CD8-positive, alpha-beta memory T cell (primary cell): ENCODE measurements around the gene SRGAP1. TPM values are rescaled to one million over a fixed set of nuclear protein-coding genes. Genes with fewer than 3 reads are reported as not detected.

ENCODE experiments used
- CTCF ChIA-PET: fragments of 350-600 bp; sonication (Branson Sonifier 250); formaldehyde crosslinking; loops from one replicate; lab custom pipeline; 2021; ENCODE audit warnings: antibody characterized with exemption; lab: Charles Lee
- POLR2A ChIA-PET: fragments of 350-600 bp; sonication (Branson Sonifier 250); formaldehyde crosslinking; loops from one replicate; lab custom pipeline; 2021; ENCODE audit warnings: antibody characterized with exemption; lab: Charles Lee
- DNase-seq, 5 donors: peaks; one replicate each; pipeline versions ENCODE4 v3.0.0 to v3.0.0-alpha.2; 2020 to 2022; ENCODE audit warnings: mixed read lengths in 1 of 5
- H3K27ac ChIP-seq: one replicate; pipeline ENCODE4 v1.7.0; 2013; ENCODE audit warnings: low read depth, mild to moderate bottlenecking, low read length, moderate library complexity
- H3K27me3 ChIP-seq: 2 replicates; pipeline ENCODE4 v1.7.0; 2013; ENCODE audit warnings: low read length, mild to moderate bottlenecking; ENCODE audit not compliant: insufficient read depth, poor library complexity, severe bottlenecking
- H3K36me3 ChIP-seq: 2 replicates; pipeline ENCODE4 v1.7.0; 2013; ENCODE audit warnings: mild to moderate bottlenecking, low read length, moderate library complexity; ENCODE audit not compliant: insufficient read depth
- H3K4me1 ChIP-seq: 2 replicates; pipeline ENCODE4 v1.7.0; 2013; ENCODE audit warnings: mild to moderate bottlenecking, low read length, moderate library complexity; ENCODE audit not compliant: insufficient read depth
- H3K4me3 ChIP-seq: 2 replicates; pipeline ENCODE4 v1.7.0; 2013; ENCODE audit warnings: mild to moderate bottlenecking, low read length
- H3K9me3 ChIP-seq: 2 replicates; pipeline ENCODE4 v1.7.0; 2013; ENCODE audit warnings: mild to moderate bottlenecking, low read length
- H3K27ac Mint-ChIP-seq, 8 donors: one replicate each; pipeline ENCODE4 v1.8.0; 2020 to 2021; ENCODE audit warnings: mixed read lengths in 8 of 8, mild to moderate bottlenecking in 6 of 8, inconsistent platforms in 3 of 8, moderate library complexity in 3 of 8
- H3K27me3 Mint-ChIP-seq, 2 donors: one replicate each; pipeline ENCODE4 v1.8.0; 2020 to 2021; ENCODE audit warnings: mixed read lengths in 2 of 2, mild to moderate bottlenecking in 1 of 2, moderate library complexity in 1 of 2
- H3K36me3 Mint-ChIP-seq, 3 donors: one replicate each; pipeline ENCODE4 v1.8.0; 2020 to 2021; ENCODE audit warnings: mixed read lengths in 3 of 3, inconsistent platforms in 1 of 3, mild to moderate bottlenecking in 1 of 3
- H3K4me1 Mint-ChIP-seq, 3 donors: one replicate each; pipeline ENCODE4 v1.8.0; 2020 to 2021; ENCODE audit warnings: mixed read lengths in 3 of 3, inconsistent platforms in 1 of 3, mild to moderate bottlenecking in 1 of 3
- H3K4me3 Mint-ChIP-seq, 7 donors: one replicate each; pipeline ENCODE4 v1.8.0; 2020 to 2021; ENCODE audit warnings: mixed read lengths in 7 of 7, mild to moderate bottlenecking in 6 of 7, moderate library complexity in 4 of 7, inconsistent platforms in 2 of 7
- H3K9me3 Mint-ChIP-seq, 5 donors: one replicate each; pipeline ENCODE4 v1.8.0; 2020 to 2022; ENCODE audit warnings: mixed read lengths in 5 of 5, mild to moderate bottlenecking in 3 of 5, moderate library complexity in 2 of 5, inconsistent platforms in 1 of 5
- polyA plus RNA-seq: library from polyadenylated mRNA; unstranded; fragments of 300-500 nt; fragmentation: Illumina TruSeq; gene quantifications from one replicate; pipeline ENCODE4 v1.2.3, GENCODE V29; 2021
- total RNA-seq, 2 experiments: library from RNA; stranded (reverse); gene quantifications; one replicate each; pipeline ENCODE4 v1.2.3, GENCODE V29; 2021

The SRGAP1 gene
- total and polyA plus RNA-seq, 3 experiments from 2014 or later = 0.09 to 0.64 (median 0.61) TPM

GRCh38 chr12:63905544-63905943, 61.0 kb downstream of the SRGAP1 start:
- H3K27ac ChIP-seq = no peak overlapping the region
- H3K4me1 ChIP-seq = no peaks in the 10 kb centered on the region
- no peaks in the 10 kb centered on the region for H3K9me3 ChIP-seq
- H3K36me3 ChIP-seq = no peaks in the 10 kb centered on the region
- no peak overlapping the region for H3K27ac Mint-ChIP-seq
- no peak overlapping the region for H3K4me3 Mint-ChIP-seq
- ChIA-PET CTCF (no interaction called here), POLR2A (no interaction called here)
- peaks cover 3 to 14% of the 10 kb centered on the region in 2 donors for H3K27me3 Mint-ChIP-seq
- H3K36me3 Mint-ChIP-seq = no peaks in the 10 kb centered on the region
- DNase-seq = no peak
- no peak overlapping the region for H3K4me3 ChIP-seq
- H3K4me1 Mint-ChIP-seq = no peaks in the 10 kb centered on the region
- no peaks in the 10 kb centered on the region for H3K27me3 ChIP-seq
- peaks cover 0 to 11% (median 3%) of the 10 kb centered on the region in 5 donors for H3K9me3 Mint-ChIP-seq

- Histone ChIP-seq H3K27ac (no peak overlapping the region), H3K9me3 (no peaks in the 10 kb centered on the region), H3K4me3 (no peak overlapping the region), H3K27me3 (no peaks in the 10 kb centered on the region), H3K4me1 (no peaks in the 10 kb centered on the region), H3K36me3 (no peaks in the 10 kb centered on the region)
- peaks cover 0 to 11% (median 5%) of the 10 kb centered on the region in 5 donors for H3K9me3 Mint-ChIP-seq
- H3K4me3 Mint-ChIP-seq = no peak overlapping the region
- no peaks in the 10 kb centered on the region for H3K4me1 Mint-ChIP-seq
- H3K36me3 Mint-ChIP-seq = no peaks in the 10 kb centered on the region
- H3K27me3 Mint-ChIP-seq = peaks cover 0 to 15% of the 10 kb centered on the region in 2 donors
- no peak for DNase-seq
- ChIA-PET CTCF (no interaction called here), POLR2A (no interaction called here)
- H3K27ac Mint-ChIP-seq = no peak overlapping the region
Measured at GRCh38 chr12:63906876-63907275, 62.4 kb downstream of the SRGAP1 start.

- Histone ChIP-seq H3K4me3 (no peak overlapping the region), H3K27me3 (no peaks in the 10 kb centered on the region), H3K27ac (no peak overlapping the region), H3K9me3 (no peaks in the 10 kb centered on the region), H3K36me3 (no peaks in the 10 kb centered on the region), H3K4me1 (no peaks in the 10 kb centered on the region)
- H3K36me3 Mint-ChIP-seq = no peaks in the 10 kb centered on the region
- DNase-seq = no peak
- H3K27me3 Mint-ChIP-seq = peaks cover 0 to 15% of the 10 kb centered on the region in 2 donors
- CTCF ChIA-PET = no interaction called here
- no peak overlapping the region for H3K4me3 Mint-ChIP-seq
- no peak overlapping the region for H3K27ac Mint-ChIP-seq
- H3K4me1 Mint-ChIP-seq = no peaks in the 10 kb centered on the region
- peaks cover 0 to 11% (median 5%) of the 10 kb centered on the region in 5 donors for H3K9me3 Mint-ChIP-seq
- POLR2A ChIA-PET = no interaction called here
Measured at GRCh38 chr12:63907561-63907960, 63.1 kb downstream of the SRGAP1 start.

- ChIA-PET POLR2A (no interaction called here), CTCF (no interaction called here)
- Mint-ChIP-seq H3K36me3 (no peaks in the 10 kb centered on the region), H3K4me3 (no peak overlapping the region), H3K9me3 (peaks cover 0 to 11% (median 3%) of the 10 kb centered on the region in 5 donors), H3K27me3 (peaks cover 0 to 10% of the 10 kb centered on the region in 2 donors), H3K27ac (no peak overlapping the region), H3K4me1 (no peaks in the 10 kb centered on the region)
- no peaks in the 10 kb centered on the region for H3K9me3 ChIP-seq
- no peak overlapping the region for H3K27ac ChIP-seq
- DNase-seq = no peak
- H3K27me3 ChIP-seq = no peaks in the 10 kb centered on the region
- no peaks in the 10 kb centered on the region for H3K4me1 ChIP-seq
- H3K4me3 ChIP-seq = no peak overlapping the region
- no peaks in the 10 kb centered on the region for H3K36me3 ChIP-seq
Measured at GRCh38 chr12:63909746-63910145, 65.2 kb downstream of the SRGAP1 start.

GRCh38 chr12:63911341-63911740, 66.8 kb downstream of the SRGAP1 start:
- ChIA-PET CTCF (no interaction called here), POLR2A (no interaction called here)
- Mint-ChIP-seq H3K9me3 (peaks cover 0 to 5% (median 3%) of the 10 kb centered on the region in 5 donors), H3K36me3 (no peaks in the 10 kb centered on the region), H3K27ac (no peak overlapping the region), H3K4me3 (no peak overlapping the region), H3K27me3 (peaks cover 0 to 10% of the 10 kb centered on the region in 2 donors), H3K4me1 (no peaks in the 10 kb centered on the region)
- DNase-seq = no peak
- Histone ChIP-seq H3K36me3 (no peaks in the 10 kb centered on the region), H3K27ac (no peak overlapping the region), H3K9me3 (no peaks in the 10 kb centered on the region), H3K4me1 (no peaks in the 10 kb centered on the region), H3K27me3 (no peaks in the 10 kb centered on the region), H3K4me3 (no peak overlapping the region)

- H3K4me3 Mint-ChIP-seq = no peak overlapping the region
- Histone ChIP-seq H3K4me3 (no peak overlapping the region), H3K27me3 (no peaks in the 10 kb centered on the region), H3K27ac (no peak overlapping the region), H3K4me1 (no peaks in the 10 kb centered on the region), H3K36me3 (no peaks in the 10 kb centered on the region), H3K9me3 (no peaks in the 10 kb centered on the region)
- no peaks in the 10 kb centered on the region for H3K36me3 Mint-ChIP-seq
- CTCF ChIA-PET = interaction anchor here (0.7 kb wide), 1 partner anchor 63 kb away, joined by 3 read pairs; no protein-coding TSS in a partner anchor
- no peaks in the 10 kb centered on the region for H3K4me1 Mint-ChIP-seq
- DNase-seq = no peak
- H3K9me3 Mint-ChIP-seq = peaks cover 0 to 2% (median 0%) of the 10 kb centered on the region in 5 donors
- POLR2A ChIA-PET = no interaction called here
- H3K27ac Mint-ChIP-seq = no peak overlapping the region
- H3K27me3 Mint-ChIP-seq = peaks cover 0 to 10% of the 10 kb centered on the region in 2 donors
Measured at GRCh38 chr12:63912651-63913050, 68.2 kb downstream of the SRGAP1 start.

GRCh38 chr12:63913929-63914328, 69.4 kb downstream of the SRGAP1 start:
- H3K9me3 ChIP-seq = no peaks in the 10 kb centered on the region

GRCh38 chr12:63915105-63915800, 70.8 kb downstream of the SRGAP1 start:
- H3K27me3 ChIP-seq = no peaks in the 10 kb centered on the region
- no peak overlapping the region for H3K27ac Mint-ChIP-seq
- peaks cover 0 to 10% of the 10 kb centered on the region in 2 donors for H3K27me3 Mint-ChIP-seq
- H3K27ac ChIP-seq = no peak overlapping the region
- no peak overlapping the region for H3K4me3 Mint-ChIP-seq
- H3K36me3 ChIP-seq = no peaks in the 10 kb centered on the region
- H3K4me3 ChIP-seq = no peak overlapping the region
- no peaks in the 10 kb centered on the region for H3K4me1 ChIP-seq
- DNase-seq = no peak
- ChIA-PET POLR2A (no interaction called here), CTCF (no interaction called here)
- H3K4me1 Mint-ChIP-seq = no peaks in the 10 kb centered on the region
- H3K9me3 Mint-ChIP-seq = peaks cover 0 to 2% (median 0%) of the 10 kb centered on the region in 5 donors
- no peaks in the 10 kb centered on the region for H3K36me3 Mint-ChIP-seq
- no peaks in the 10 kb centered on the region for H3K9me3 ChIP-seq

More at GRCh38 chr12:63913929-63914328, 69.4 kb downstream of the SRGAP1 start:
- ChIA-PET CTCF (no interaction called here), POLR2A (no interaction called here)
- no peaks in the 10 kb centered on the region for H3K36me3 Mint-ChIP-seq
- H3K27ac ChIP-seq = no peak overlapping the region
- H3K27ac Mint-ChIP-seq = no peak overlapping the region
- no peaks in the 10 kb centered on the region for H3K27me3 ChIP-seq
- peaks cover 0 to 2% (median 0%) of the 10 kb centered on the region in 5 donors for H3K9me3 Mint-ChIP-seq
- no peaks in the 10 kb centered on the region for H3K4me1 ChIP-seq
- peaks cover 0 to 10% of the 10 kb centered on the region in 2 donors for H3K27me3 Mint-ChIP-seq
- DNase-seq = no peak
- no peak overlapping the region for H3K4me3 ChIP-seq
- no peak overlapping the region for H3K4me3 Mint-ChIP-seq
- H3K36me3 ChIP-seq = no peaks in the 10 kb centered on the region
- H3K4me1 Mint-ChIP-seq = no peaks in the 10 kb centered on the region
